WTC11 (cell line): ENCODE data around the gene DDX5. TPM values are rescaled to one million over a fixed set of nuclear protein-coding genes. Genes with fewer than 3 reads are reported as not detected.

ENCODE experiments used
- ATAC-seq: fragments of 200-7000 bp; cut with Tn5 transposase; 2 replicates; pipeline ENCODE4 v1.10.0; 2021; ENCODE audit warnings: mild to moderate bottlenecking, moderate library complexity
- CTCF ChIA-PET: fragments of 300-600 bp; sonication (Branson Sonifier 250); formaldehyde crosslinking; loops from one replicate; lab custom pipeline; 2021; ENCODE audit warnings: antibody characterized with exemption; lab: Charles Lee
- POLR2A ChIA-PET: fragments of 350-600 bp; sonication (Branson Sonifier 250); formaldehyde crosslinking; loops from one replicate; lab custom pipeline; 2021; ENCODE audit warnings: antibody characterized with exemption; lab: Charles Lee
- DNase-seq: peaks from one replicate; pipeline ENCODE4 v3.0.0; 2021; ENCODE audit warnings: low spot score
- H3K27ac Mint-ChIP-seq: 2 replicates; pipeline ENCODE4 v1.8.0; 2021; ENCODE audit warnings: mixed read lengths
- H3K27me3 Mint-ChIP-seq: 2 replicates; pipeline ENCODE4 v1.8.0; 2021; ENCODE audit warnings: low read depth, mild to moderate bottlenecking, moderate library complexity, mixed read lengths
- H3K36me3 Mint-ChIP-seq: 2 replicates; pipeline ENCODE4 v1.8.0; 2021; ENCODE audit warnings: mixed read lengths
- H3K4me1 Mint-ChIP-seq: 2 replicates; pipeline ENCODE4 v1.8.0; 2022; ENCODE audit warnings: mixed read lengths
- H3K4me3 Mint-ChIP-seq: 2 replicates; pipeline ENCODE4 v1.8.0; 2021; ENCODE audit warnings: mild to moderate bottlenecking, moderate library complexity, mixed read lengths
- H3K9me3 Mint-ChIP-seq: 2 replicates; pipeline ENCODE4 v1.8.0; 2021; ENCODE audit warnings: mixed read lengths
- ATF3 ChIP-seq: sonication (generic); formaldehyde crosslinking; conservative IDR thresholded peaks from 2 replicates; pipeline ENCODE4 v1.8.1; 2022; ENCODE audit warnings: mild to moderate bottlenecking, missing genetic modification reagents
- CREB1 ChIP-seq: sonication (generic); formaldehyde crosslinking; IDR thresholded peaks from 2 replicates; pipeline ENCODE4 v1.8.0; 2023; ENCODE audit warnings: mild to moderate bottlenecking, missing genetic modification reagents
- ETV6 ChIP-seq: sonication (generic); formaldehyde crosslinking; IDR thresholded peaks from 2 replicates; pipeline ENCODE4 v1.8.1; 2022; ENCODE audit warnings: mild to moderate bottlenecking, missing genetic modification reagents
- FOXK1 ChIP-seq: sonication (generic); formaldehyde crosslinking; IDR thresholded peaks from 2 replicates; pipeline ENCODE4 v1.8.0; 2022; ENCODE audit warnings: mild to moderate bottlenecking, moderate library complexity, missing genetic modification reagents
- FOXP4 ChIP-seq: sonication (generic); formaldehyde crosslinking; IDR thresholded peaks from 2 replicates; pipeline ENCODE4 v1.8.0; 2022; ENCODE audit warnings: mild to moderate bottlenecking, missing genetic modification reagents
- MYBL2 ChIP-seq: sonication (generic); formaldehyde crosslinking; IDR thresholded peaks from 2 replicates; pipeline ENCODE4 v1.8.1; 2023; ENCODE audit warnings: mild to moderate bottlenecking, moderate library complexity, missing genetic modification reagents
- RELA ChIP-seq: sonication (generic); formaldehyde crosslinking; IDR thresholded peaks from 2 replicates; pipeline ENCODE4 v1.8.1; 2022; ENCODE audit warnings: missing genetic modification reagents, mild to moderate bottlenecking, borderline replicate concordance
- SOX15 ChIP-seq: fragments of 250-450 bp; sonication (Bioruptor Pico); IDR thresholded peaks from 2 replicates; pipeline ENCODE4 v1.9.0; 2021; ENCODE audit warnings: mild to moderate bottlenecking
- TEAD4 ChIP-seq: sonication (generic); formaldehyde crosslinking; IDR thresholded peaks from 2 replicates; pipeline ENCODE4 v1.8.0; 2022; ENCODE audit warnings: mild to moderate bottlenecking, missing genetic modification reagents
- total RNA-seq: library from RNA; stranded (reverse); gene quantifications from 3 replicates; pipeline ENCODE4 v1.2.3, GENCODE V29; 2021
- TF ChIP-seq, protein P1 (sequence below): fragments of 250-450 bp; sonication (Bioruptor Pico); IDR thresholded peaks from 2 replicates; pipeline ENCODE4 v1.8.0; 2021; ENCODE audit warnings: mild to moderate bottlenecking
- TF ChIP-seq, protein P2 (sequence below): fragments of 250-450 bp; sonication (Bioruptor Pico); IDR thresholded peaks from 2 replicates; pipeline ENCODE4 v1.9.0; 2021; ENCODE audit warnings: mild to moderate bottlenecking, borderline replicate concordance
- TF ChIP-seq, protein P3 (sequence below): fragments of 250-450 bp; sonication (Bioruptor Pico); IDR thresholded peaks from 2 replicates; pipeline ENCODE4 v2.1.2; 2022; ENCODE audit warnings: mild to moderate bottlenecking, moderate library complexity
- TF ChIP-seq, protein P4 (sequence below): sonication (generic); formaldehyde crosslinking; IDR thresholded peaks from 2 replicates; pipeline ENCODE4 v1.8.1; 2022; ENCODE audit warnings: mild to moderate bottlenecking, missing genetic modification reagents, moderate library complexity, borderline replicate concordance
- TF ChIP-seq, protein P5 (sequence below): sonication (generic); formaldehyde crosslinking; conservative IDR thresholded peaks from 2 replicates; pipeline ENCODE4 v1.8.1; 2023; ENCODE audit warnings: mild to moderate bottlenecking, low read depth, missing genetic modification reagents, moderate library complexity

Gene DDX5
- total RNA-seq, 1 experiment from 2014 or later = 612 TPM

DNA sequence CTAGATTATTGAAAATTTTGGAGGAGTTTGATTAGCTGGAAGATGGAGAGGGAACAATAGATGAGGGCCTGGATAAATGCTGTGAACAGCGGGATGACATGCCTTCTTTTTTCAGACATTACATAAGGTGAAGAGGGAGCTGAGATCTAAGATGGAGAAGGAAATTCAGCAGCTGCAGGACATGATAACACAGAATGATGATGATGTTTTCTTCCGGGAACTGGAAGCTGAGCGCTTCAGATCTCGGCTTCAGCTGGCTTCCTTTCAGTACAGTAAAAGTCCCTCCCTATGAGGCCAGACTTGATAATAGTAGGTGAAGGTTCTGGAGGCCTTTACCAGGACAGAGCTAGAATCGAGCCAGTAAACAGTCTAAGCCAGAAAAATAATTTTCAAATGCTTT, 31.4 kb upstream of the DDX5 start:
- Mint-ChIP-seq H3K4me3 (no peak overlapping the region), H3K9me3 (no peaks in the 10 kb centered on the region), H3K27ac (no peak overlapping the region), H3K36me3 (peaks cover 49% of the 10 kb centered on the region), H3K4me1 (no peaks in the 10 kb centered on the region), H3K27me3 (no peaks in the 10 kb centered on the region)
- POLR2A ChIA-PET = no interaction called here
- no peak for DNase-seq
- TF ChIP-seq, protein P1, sequence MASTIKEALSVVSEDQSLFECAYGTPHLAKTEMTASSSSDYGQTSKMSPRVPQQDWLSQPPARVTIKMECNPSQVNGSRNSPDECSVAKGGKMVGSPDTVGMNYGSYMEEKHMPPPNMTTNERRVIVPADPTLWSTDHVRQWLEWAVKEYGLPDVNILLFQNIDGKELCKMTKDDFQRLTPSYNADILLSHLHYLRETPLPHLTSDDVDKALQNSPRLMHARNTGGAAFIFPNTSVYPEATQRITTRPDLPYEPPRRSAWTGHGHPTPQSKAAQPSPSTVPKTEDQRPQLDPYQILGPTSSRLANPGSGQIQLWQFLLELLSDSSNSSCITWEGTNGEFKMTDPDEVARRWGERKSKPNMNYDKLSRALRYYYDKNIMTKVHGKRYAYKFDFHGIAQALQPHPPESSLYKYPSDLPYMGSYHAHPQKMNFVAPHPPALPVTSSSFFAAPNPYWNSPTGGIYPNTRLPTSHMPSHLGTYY (CRISPR knock-in tag) = no peak
- TF ChIP-seq MYBL2 (CRISPR knock-in tag) (no peak), TEAD4 (CRISPR knock-in tag) (no peak), FOXK1 (CRISPR knock-in tag) (no peak), ATF3 (CRISPR knock-in tag) (no peak), RELA (CRISPR knock-in tag) (no peak)
- TF ChIP-seq, protein P2, sequence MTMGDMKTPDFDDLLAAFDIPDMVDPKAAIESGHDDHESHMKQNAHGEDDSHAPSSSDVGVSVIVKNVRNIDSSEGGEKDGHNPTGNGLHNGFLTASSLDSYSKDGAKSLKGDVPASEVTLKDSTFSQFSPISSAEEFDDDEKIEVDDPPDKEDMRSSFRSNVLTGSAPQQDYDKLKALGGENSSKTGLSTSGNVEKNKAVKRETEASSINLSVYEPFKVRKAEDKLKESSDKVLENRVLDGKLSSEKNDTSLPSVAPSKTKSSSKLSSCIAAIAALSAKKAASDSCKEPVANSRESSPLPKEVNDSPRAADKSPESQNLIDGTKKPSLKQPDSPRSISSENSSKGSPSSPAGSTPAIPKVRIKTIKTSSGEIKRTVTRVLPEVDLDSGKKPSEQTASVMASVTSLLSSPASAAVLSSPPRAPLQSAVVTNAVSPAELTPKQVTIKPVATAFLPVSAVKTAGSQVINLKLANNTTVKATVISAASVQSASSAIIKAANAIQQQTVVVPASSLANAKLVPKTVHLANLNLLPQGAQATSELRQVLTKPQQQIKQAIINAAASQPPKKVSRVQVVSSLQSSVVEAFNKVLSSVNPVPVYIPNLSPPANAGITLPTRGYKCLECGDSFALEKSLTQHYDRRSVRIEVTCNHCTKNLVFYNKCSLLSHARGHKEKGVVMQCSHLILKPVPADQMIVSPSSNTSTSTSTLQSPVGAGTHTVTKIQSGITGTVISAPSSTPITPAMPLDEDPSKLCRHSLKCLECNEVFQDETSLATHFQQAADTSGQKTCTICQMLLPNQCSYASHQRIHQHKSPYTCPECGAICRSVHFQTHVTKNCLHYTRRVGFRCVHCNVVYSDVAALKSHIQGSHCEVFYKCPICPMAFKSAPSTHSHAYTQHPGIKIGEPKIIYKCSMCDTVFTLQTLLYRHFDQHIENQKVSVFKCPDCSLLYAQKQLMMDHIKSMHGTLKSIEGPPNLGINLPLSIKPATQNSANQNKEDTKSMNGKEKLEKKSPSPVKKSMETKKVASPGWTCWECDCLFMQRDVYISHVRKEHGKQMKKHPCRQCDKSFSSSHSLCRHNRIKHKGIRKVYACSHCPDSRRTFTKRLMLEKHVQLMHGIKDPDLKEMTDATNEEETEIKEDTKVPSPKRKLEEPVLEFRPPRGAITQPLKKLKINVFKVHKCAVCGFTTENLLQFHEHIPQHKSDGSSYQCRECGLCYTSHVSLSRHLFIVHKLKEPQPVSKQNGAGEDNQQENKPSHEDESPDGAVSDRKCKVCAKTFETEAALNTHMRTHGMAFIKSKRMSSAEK = no peak
- ATAC-seq = no peak
- CTCF ChIA-PET = interaction anchor here (1.0 kb wide), 1 partner anchor 46 kb away, joined by 3 read pairs; no protein-coding TSS in a partner anchor

DNA sequence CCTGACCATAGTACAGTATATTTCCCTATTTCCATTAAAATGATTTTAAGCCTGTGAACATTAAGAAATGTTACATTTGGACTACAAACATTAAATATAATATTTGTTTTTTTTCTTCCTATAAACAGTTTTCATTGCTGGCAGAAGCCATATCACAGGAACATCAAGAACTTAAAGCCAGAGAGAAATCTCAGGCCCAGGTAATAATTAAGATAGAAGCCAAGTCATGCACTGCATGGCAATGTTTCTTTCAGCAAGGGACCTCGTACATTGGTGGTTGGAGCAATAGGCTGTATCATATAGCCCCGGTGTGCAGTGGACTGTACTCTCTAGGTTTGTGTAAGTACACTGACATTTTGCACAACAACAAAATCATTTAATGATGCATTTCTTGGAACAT, 30.8 kb upstream of the DDX5 start:
- ChIA-PET POLR2A (no interaction called here), CTCF (no interaction called here)
- Mint-ChIP-seq H3K36me3 (peaks cover 54% of the 10 kb centered on the region), H3K4me1 (no peaks in the 10 kb centered on the region), H3K9me3 (no peaks in the 10 kb centered on the region), H3K27me3 (no peaks in the 10 kb centered on the region), H3K27ac (no peak overlapping the region), H3K4me3 (no peak overlapping the region)
- ATAC-seq (no peak), DNase-seq (no peak)
- TF ChIP-seq, protein P3, sequence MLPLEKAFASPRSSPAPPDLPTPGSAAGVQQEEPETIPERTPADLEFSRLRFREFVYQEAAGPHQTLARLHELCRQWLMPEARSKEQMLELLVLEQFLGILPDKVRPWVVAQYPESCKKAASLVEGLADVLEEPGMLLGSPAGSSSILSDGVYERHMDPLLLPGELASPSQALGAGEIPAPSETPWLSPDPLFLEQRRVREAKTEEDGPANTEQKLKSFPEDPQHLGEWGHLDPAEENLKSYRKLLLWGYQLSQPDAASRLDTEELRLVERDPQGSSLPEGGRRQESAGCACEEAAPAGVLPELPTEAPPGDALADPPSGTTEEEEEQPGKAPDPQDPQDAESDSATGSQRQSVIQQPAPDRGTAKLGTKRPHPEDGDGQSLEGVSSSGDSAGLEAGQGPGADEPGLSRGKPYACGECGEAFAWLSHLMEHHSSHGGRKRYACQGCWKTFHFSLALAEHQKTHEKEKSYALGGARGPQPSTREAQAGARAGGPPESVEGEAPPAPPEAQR (CRISPR knock-in tag) = no peak
- no peak for TF ChIP-seq CREB1 (CRISPR knock-in tag)
- no peak for TF ChIP-seq ETV6 (CRISPR knock-in tag)
- no peak for TF ChIP-seq FOXP4 (CRISPR knock-in tag)
- TF ChIP-seq, protein P4, sequence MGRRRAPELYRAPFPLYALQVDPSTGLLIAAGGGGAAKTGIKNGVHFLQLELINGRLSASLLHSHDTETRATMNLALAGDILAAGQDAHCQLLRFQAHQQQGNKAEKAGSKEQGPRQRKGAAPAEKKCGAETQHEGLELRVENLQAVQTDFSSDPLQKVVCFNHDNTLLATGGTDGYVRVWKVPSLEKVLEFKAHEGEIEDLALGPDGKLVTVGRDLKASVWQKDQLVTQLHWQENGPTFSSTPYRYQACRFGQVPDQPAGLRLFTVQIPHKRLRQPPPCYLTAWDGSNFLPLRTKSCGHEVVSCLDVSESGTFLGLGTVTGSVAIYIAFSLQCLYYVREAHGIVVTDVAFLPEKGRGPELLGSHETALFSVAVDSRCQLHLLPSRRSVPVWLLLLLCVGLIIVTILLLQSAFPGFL (CRISPR knock-in tag) = no peak
- TF ChIP-seq, protein P5, sequence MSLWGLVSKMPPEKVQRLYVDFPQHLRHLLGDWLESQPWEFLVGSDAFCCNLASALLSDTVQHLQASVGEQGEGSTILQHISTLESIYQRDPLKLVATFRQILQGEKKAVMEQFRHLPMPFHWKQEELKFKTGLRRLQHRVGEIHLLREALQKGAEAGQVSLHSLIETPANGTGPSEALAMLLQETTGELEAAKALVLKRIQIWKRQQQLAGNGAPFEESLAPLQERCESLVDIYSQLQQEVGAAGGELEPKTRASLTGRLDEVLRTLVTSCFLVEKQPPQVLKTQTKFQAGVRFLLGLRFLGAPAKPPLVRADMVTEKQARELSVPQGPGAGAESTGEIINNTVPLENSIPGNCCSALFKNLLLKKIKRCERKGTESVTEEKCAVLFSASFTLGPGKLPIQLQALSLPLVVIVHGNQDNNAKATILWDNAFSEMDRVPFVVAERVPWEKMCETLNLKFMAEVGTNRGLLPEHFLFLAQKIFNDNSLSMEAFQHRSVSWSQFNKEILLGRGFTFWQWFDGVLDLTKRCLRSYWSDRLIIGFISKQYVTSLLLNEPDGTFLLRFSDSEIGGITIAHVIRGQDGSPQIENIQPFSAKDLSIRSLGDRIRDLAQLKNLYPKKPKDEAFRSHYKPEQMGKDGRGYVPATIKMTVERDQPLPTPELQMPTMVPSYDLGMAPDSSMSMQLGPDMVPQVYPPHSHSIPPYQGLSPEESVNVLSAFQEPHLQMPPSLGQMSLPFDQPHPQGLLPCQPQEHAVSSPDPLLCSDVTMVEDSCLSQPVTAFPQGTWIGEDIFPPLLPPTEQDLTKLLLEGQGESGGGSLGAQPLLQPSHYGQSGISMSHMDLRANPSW (CRISPR knock-in tag) = no peak
- no peak for TF ChIP-seq SOX15 (CRISPR knock-in tag)
